Measurements from ENCODE around the gene ERG28.

Gene ERG28

GRCh38 chr14:75675265-75675960, 14.7 kb upstream of the ERG28 start:
- peaks cover 5% of the 10 kb centered on the region for H3F3A ChIP-seq (ENCODE audit: insufficient read depth)
- H4K20me1 ChIP-seq (ENCODE audit: low read depth, low read length), result no peaks in the 10 kb centered on the region
- H3K9me3 ChIP-seq (ENCODE audit: insufficient read depth, low read length), result no peaks in the 10 kb centered on the region
- no peaks in the 10 kb centered on the region for H3K79me2 ChIP-seq (ENCODE audit: insufficient read depth, low read length)
- no peak overlapping the region for H2AFZ ChIP-seq (ENCODE audit: low read depth, low read length, severe bottlenecking)
- H3K4me2 ChIP-seq (ENCODE audit: low read depth, low read length, poor library complexity, severe bottlenecking), result no peak overlapping the region
- no peak overlapping the region for H3K27ac ChIP-seq (ENCODE audit: low read depth, low read length)
- no peak overlapping the region for H3K9ac ChIP-seq (ENCODE audit: low read length)
- no peak overlapping the region for H3K4me3 ChIP-seq (ENCODE audit: insufficient read depth, low read length, poor library complexity, severe bottlenecking)
- H3K36me3 ChIP-seq (ENCODE audit: low read length), result peaks cover 6% of the 10 kb centered on the region
- no peaks in the 10 kb centered on the region for H3K9me2 ChIP-seq (replicated peaks; ENCODE audit: insufficient read depth, low read length)
- no peaks in the 10 kb centered on the region for H3K27me3 ChIP-seq (ENCODE audit: low read length)
- TF ChIP-seq CTCF (IDR thresholded peaks at IDR 0.05; ENCODE audit: insufficient read depth, low read length, poor library complexity, severe bottlenecking), result peak; percentile 12
- no peak for TF ChIP-seq EZH2phosphoT487 (conservative IDR thresholded peaks at IDR 0.05; ENCODE audit: low read length)

GRCh38 chr14:75673345-75674035, 12.8 kb upstream of the ERG28 start:
- H3K9me3 ChIP-seq (ENCODE audit: insufficient read depth, low read length), result no peaks in the 10 kb centered on the region
- no peak overlapping the region for H3K9ac ChIP-seq (ENCODE audit: low read length)
- no peaks in the 10 kb centered on the region for H3K79me2 ChIP-seq (ENCODE audit: insufficient read depth, low read length)
- no peak overlapping the region for H2AFZ ChIP-seq (ENCODE audit: low read depth, low read length, severe bottlenecking)
- no peaks in the 10 kb centered on the region for H3K27me3 ChIP-seq (ENCODE audit: low read length)
- H3K9me2 ChIP-seq (replicated peaks; ENCODE audit: insufficient read depth, low read length), result no peaks in the 10 kb centered on the region
- H3K27ac ChIP-seq (ENCODE audit: low read depth, low read length), result no peak overlapping the region
- peaks cover 17% of the 10 kb centered on the region for H3K36me3 ChIP-seq (ENCODE audit: low read length)
- TF ChIP-seq EZH2phosphoT487 (conservative IDR thresholded peaks at IDR 0.05; ENCODE audit: low read length), result no peak
- no peak for TF ChIP-seq CTCF (IDR thresholded peaks at IDR 0.05; ENCODE audit: insufficient read depth, low read length, poor library complexity, severe bottlenecking)
- no peak overlapping the region for H3K4me3 ChIP-seq (ENCODE audit: insufficient read depth, low read length, poor library complexity, severe bottlenecking)
- H4K20me1 ChIP-seq (ENCODE audit: low read depth, low read length), result no peaks in the 10 kb centered on the region
- H3K4me2 ChIP-seq (ENCODE audit: low read depth, low read length, poor library complexity, severe bottlenecking), result no peak overlapping the region
- peaks cover 5% of the 10 kb centered on the region for H3F3A ChIP-seq (ENCODE audit: insufficient read depth)

DNA sequence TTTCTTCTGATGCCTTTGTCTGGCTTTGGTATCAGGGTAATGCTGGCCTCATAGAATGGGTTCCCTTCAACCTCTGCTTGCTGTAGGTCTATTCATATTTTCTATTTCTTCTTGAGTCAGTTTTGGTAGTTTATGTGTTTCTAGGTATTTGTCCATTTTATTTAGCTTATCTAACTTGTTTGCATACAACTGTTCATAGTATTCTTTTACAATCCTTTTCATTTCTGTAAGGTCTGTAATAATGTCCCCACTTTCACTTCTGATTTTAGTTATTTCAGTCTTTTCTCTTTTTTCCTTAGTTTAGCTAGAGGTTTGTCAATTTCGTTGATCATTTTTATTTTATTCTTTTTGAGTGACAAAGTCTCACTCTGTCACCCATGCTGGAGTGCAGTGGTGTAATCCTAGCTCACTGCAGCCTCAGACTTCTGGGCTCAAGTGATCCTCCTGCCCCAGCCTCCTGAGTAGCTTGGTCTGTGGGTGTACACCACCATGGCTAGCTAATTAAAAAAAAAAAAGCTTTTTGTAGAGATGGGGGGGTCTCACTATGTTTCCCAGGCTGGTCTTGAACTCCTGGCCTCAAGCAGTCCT, 12.0 kb upstream of the ERG28 start:
- Histone ChIP-seq H3K9me3 (ENCODE audit: insufficient read depth, low read length) (no peaks in the 10 kb centered on the region), H3K9me2 (replicated peaks; ENCODE audit: insufficient read depth, low read length) (no peaks in the 10 kb centered on the region), H3K9ac (ENCODE audit: low read length) (no peak overlapping the region), H3K4me3 (ENCODE audit: insufficient read depth, low read length, poor library complexity, severe bottlenecking) (no peak overlapping the region), H3K27me3 (ENCODE audit: low read length) (no peaks in the 10 kb centered on the region), H4K20me1 (ENCODE audit: low read depth, low read length) (no peaks in the 10 kb centered on the region), H3K27ac (ENCODE audit: low read depth, low read length) (no peak overlapping the region), H3K79me2 (ENCODE audit: insufficient read depth, low read length) (no peaks in the 10 kb centered on the region), H3F3A (ENCODE audit: insufficient read depth) (peaks cover 5% of the 10 kb centered on the region), H2AFZ (ENCODE audit: low read depth, low read length, severe bottlenecking) (no peak overlapping the region), H3K4me2 (ENCODE audit: low read depth, low read length, poor library complexity, severe bottlenecking) (no peak overlapping the region), H3K36me3 (ENCODE audit: low read length) (peaks cover 17% of the 10 kb centered on the region)
- TF ChIP-seq CTCF (IDR thresholded peaks at IDR 0.05; ENCODE audit: insufficient read depth, low read length, poor library complexity, severe bottlenecking) (no peak), EZH2phosphoT487 (conservative IDR thresholded peaks at IDR 0.05; ENCODE audit: low read length) (no peak)
